B cell (primary cell): ENCODE measurements around the gene FBXO3. TPM values are rescaled to one million over a fixed set of nuclear protein-coding genes. Genes with fewer than 3 reads are reported as not detected.

Experiments used
- ATAC-seq: fragments of 200-7000 bp; cut with Tn5 transposase; one replicate; pipeline ENCODE4 v1.10.0; 2021; ENCODE audit warnings: low read depth, mild to moderate bottlenecking, moderate number of reproducible peaks, moderate library complexity
- CTCF ChIA-PET: fragments of 350-600 bp; sonication (Branson Sonifier 250); formaldehyde crosslinking; loops from one replicate; lab custom pipeline; 2021; ENCODE audit warnings: antibody characterized with exemption, inconsistent platforms; lab: Charles Lee
- POLR2A ChIA-PET: fragments of 350-600 bp; sonication (Branson Sonifier 250); formaldehyde crosslinking; loops from one replicate; lab custom pipeline; 2021; ENCODE audit warnings: antibody characterized with exemption; lab: Charles Lee
- DNase-seq: peaks from one replicate; pipeline ENCODE4 v3.0.0; 2013
- H2AFZ ChIP-seq: 2 replicates; pipeline ENCODE4 v1.6.1; 2012; ENCODE audit warnings: mild to moderate bottlenecking, low read depth, low read length; ENCODE audit not compliant: insufficient read depth, poor library complexity, severe bottlenecking
- H3K27ac ChIP-seq, 2 donors: 1 replicate in 1 of 2; 2 replicates in 1 of 2; pipeline ENCODE4 v1.5.1; 2012 to 2013; ENCODE audit warnings: low read length in 2 of 2, mild to moderate bottlenecking in 2 of 2, moderate library complexity in 1 of 2
- H3K27me3 ChIP-seq, 4 experiments: fragments of 200-600 bp in 1 of 4; sonication (generic) in 1 of 4; replicated peaks in 1 of 4; 1 replicate in 2 of 4; 2 replicates in 2 of 4; pipeline versions ENCODE4 v1.6.1 to v1.7.0; 2013 to 2016; ENCODE audit warnings: low read length in 3 of 4, mild to moderate bottlenecking in 2 of 4, mixed read lengths in 1 of 4, moderate library complexity in 1 of 4; ENCODE audit not compliant: insufficient read depth in 4 of 4, control insufficient read depth in 3 of 4; ENCODE audit errors: control extremely low read depth in 1 of 4
- H3K36me3 ChIP-seq, 2 experiments: replicated peaks in 1 of 2; 1 replicate in 1 of 2; 2 replicates in 1 of 2; pipeline versions ENCODE4 v1.6.1 to v1.7.1; 2013; ENCODE audit warnings: low read length in 1 of 2; ENCODE audit not compliant: insufficient read depth in 2 of 2, control insufficient read depth in 1 of 2; ENCODE audit errors: control extremely low read depth in 1 of 2, extremely low read depth in 1 of 2
- H3K4me1 ChIP-seq, 2 donors: fragments of 200-600 bp in 1 of 2; sonication (generic) in 1 of 2; 1 replicate in 1 of 2; 2 replicates in 1 of 2; pipeline versions ENCODE4 v1.5.1 to v1.6.1; 2013 to 2017; ENCODE audit warnings: low read length in 2 of 2; ENCODE audit not compliant: control insufficient read depth in 2 of 2, insufficient read depth in 2 of 2
- H3K4me2 ChIP-seq: replicated peaks from 2 replicates; pipeline ENCODE3; 2012; ENCODE audit warnings: mild to moderate bottlenecking, low read depth, low read length; ENCODE audit not compliant: poor library complexity, severe bottlenecking
- H3K4me3 ChIP-seq, 5 experiments: fragments of 200-600 bp in 1 of 5; sonication (generic) in 1 of 5; 1 replicate in 3 of 5; 2 replicates in 2 of 5; pipeline versions ENCODE4 v1.5.1 to v1.7.0; 2011 to 2016; ENCODE audit warnings: low read length in 4 of 5, mild to moderate bottlenecking in 4 of 5, low read depth in 2 of 5, control low read depth in 1 of 5, moderate library complexity in 1 of 5; ENCODE audit not compliant: insufficient read depth in 1 of 5; ENCODE audit errors: control extremely low read depth in 1 of 5, extremely low read depth in 1 of 5
- H3K79me2 ChIP-seq: fragments of 200-600 bp; sonication (generic); one replicate; pipeline ENCODE4 v1.6.0; 2016; ENCODE audit warnings: low read length; ENCODE audit not compliant: control insufficient read depth, insufficient read depth
- H3K9ac ChIP-seq: fragments of 200-600 bp; sonication (generic); 2 replicates; pipeline ENCODE4 v1.6.1; 2017; ENCODE audit warnings: mild to moderate bottlenecking, low read length, moderate library complexity
- H3K9me3 ChIP-seq, 3 donors: one replicate each; pipeline versions ENCODE4 v1.6.1 to v1.7.1; 2013; ENCODE audit warnings: low read length in 2 of 3; ENCODE audit not compliant: control insufficient read depth in 2 of 3, insufficient read depth in 1 of 3; ENCODE audit errors: control extremely low read depth in 1 of 3
- H4K20me1 ChIP-seq: 2 replicates; pipeline ENCODE4 v1.6.0; 2012; ENCODE audit warnings: mild to moderate bottlenecking, low read length; ENCODE audit not compliant: insufficient read depth, control insufficient read depth, poor library complexity, severe bottlenecking
- H3K27ac Mint-ChIP-seq: one replicate; pipeline ENCODE4 v1.8.0; 2021; ENCODE audit warnings: mixed read lengths
- H3K27me3 Mint-ChIP-seq: one replicate; pipeline ENCODE4 v1.8.0; 2021; ENCODE audit warnings: mixed read lengths
- H3K4me1 Mint-ChIP-seq: one replicate; pipeline ENCODE4 v1.8.0; 2021; ENCODE audit warnings: mixed read lengths
- H3K4me3 Mint-ChIP-seq: one replicate; pipeline ENCODE4 v1.8.0; 2021; ENCODE audit warnings: mixed read lengths
- H3K9me3 Mint-ChIP-seq: one replicate; pipeline ENCODE4 v1.8.0; 2022; ENCODE audit warnings: mixed read lengths; ENCODE audit not compliant: insufficient read depth
- CTCF ChIP-seq: fragments of 200-600 bp; IDR thresholded peaks from one replicate; pipeline ENCODE4 v1.8.0; 2022; ENCODE audit warnings: antibody characterized with exemption, mild to moderate bottlenecking
- EZH2 ChIP-seq: IDR thresholded peaks from 2 replicates; pipeline ENCODE4 v1.6.1; 2012; ENCODE audit warnings: borderline replicate concordance, low read depth, mild to moderate bottlenecking, moderate library complexity, low read length; ENCODE audit not compliant: insufficient read depth, poor library complexity, severe bottlenecking
- WGBS: methylation state at CpG from one replicate; pipeline ENCODE4 v1.1.5; 2013; ENCODE audit warnings: missing lambda C conversion rate; ENCODE audit not compliant: insufficient coverage; 5-methylcytosine and 5-hydroxymethylcytosine counted together
- intact Hi-C: fragments of 100-400 bp; cut with micrococcal nuclease; formaldehyde crosslinking; loops from one replicate; pipeline ENCODE4 v1.10.0; 2022
- polyA plus RNA-seq: library from polyadenylated mRNA; depleted of rRNA; stranded (reverse); fragments of >200 nt; gene quantifications from 2 replicates; pipeline ENCODE4 v1.2.3, GENCODE V29; 2012
- total RNA-seq, 2 donors: library from RNA; stranded (reverse); fragments of 120-200 nt in 1 of 2; gene quantifications; 1 replicate in 1 of 2; 2 replicates in 1 of 2; pipeline versions ENCODE4 v1.2.3 to v1.2.4, GENCODE V29; 2013 to 2022

FBXO3 gene
- total and polyA plus RNA-seq, 2 donors (not counting 1 experiment from before 2014, with no cell fraction given) = 16.8 to 34.3 TPM

GRCh38 chr11:33716243-33716642 is 58.1 kb downstream of the FBXO3 start:
- no peak overlapping the region for H3K4me2 ChIP-seq
- ChIA-PET POLR2A (no interaction called here), CTCF (interaction anchor here (0.8 to 5.4 kb wide), 11 partner anchors 9 to 354 kb away, joined by 3 to 71 read pairs (median 5); partner anchors contain the start of gene CD59)
- Mint-ChIP-seq H3K9me3 (no peaks in the 10 kb centered on the region), H3K4me3 (no peak overlapping the region), H3K27me3 (no peaks in the 10 kb centered on the region), H3K4me1 (no peaks in the 10 kb centered on the region), H3K27ac (no peak overlapping the region)
- WGBS = no CpG with 5 or more reads among the region's 2 CpGs
- no peak overlapping the region for H3K4me3 ChIP-seq
- TF ChIP-seq EZH2 (no peak), CTCF (no peak)
- no peak for DNase-seq
- H3K36me3 ChIP-seq = peaks cover 0 to 3% of the 10 kb centered on the region in 2 experiments
- H2AFZ ChIP-seq = no peak overlapping the region
- H4K20me1 ChIP-seq = no peaks in the 10 kb centered on the region
- H3K9me3 ChIP-seq = no peaks in the 10 kb centered on the region
- intact Hi-C loops = loop anchor here (1.0 kb wide), 1 partner anchor 26 kb away; no protein-coding TSS in a partner anchor
- H3K79me2 ChIP-seq = no peaks in the 10 kb centered on the region
- H3K27me3 ChIP-seq = no peaks in the 10 kb centered on the region
- H3K27ac ChIP-seq = no peak overlapping the region
- H3K9ac ChIP-seq = no peak overlapping the region
- no peak for ATAC-seq
- H3K4me1 ChIP-seq = no peaks in the 10 kb centered on the region

DNA sequence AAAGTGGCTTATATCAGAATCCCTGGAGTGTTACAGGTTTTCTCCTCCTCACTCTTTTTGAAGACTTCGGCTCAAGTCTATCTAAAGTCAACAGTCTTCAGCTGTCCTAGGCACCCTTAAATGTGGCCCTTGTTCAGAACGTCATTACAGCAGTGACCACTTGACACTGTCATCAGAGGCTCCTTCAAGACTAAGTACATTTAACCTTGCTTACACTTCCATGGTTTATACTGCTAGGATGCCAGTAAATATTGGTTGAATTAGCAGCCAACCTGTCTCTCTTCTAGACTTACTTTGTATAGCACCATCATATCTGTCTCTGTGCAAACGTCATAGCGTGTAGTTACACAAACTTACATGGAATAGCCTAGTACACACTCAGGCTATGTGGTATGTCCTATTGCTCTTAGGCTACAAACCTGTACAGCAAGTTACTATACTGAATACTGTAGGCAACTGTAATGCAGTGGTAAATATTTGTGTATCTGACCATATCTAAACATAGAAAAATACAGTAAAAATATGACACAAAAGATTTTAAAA is 60.4 kb downstream of the FBXO3 start:
- Histone ChIP-seq H3K79me2 (no peaks in the 10 kb centered on the region), H3K4me3 (no peak overlapping the region), H3K27ac (no peak overlapping the region), H4K20me1 (no peaks in the 10 kb centered on the region), H3K36me3 (peaks cover 0 to 9% of the 10 kb centered on the region in 2 experiments), H3K9ac (no peak overlapping the region), H2AFZ (no peak overlapping the region), H3K4me1 (no peaks in the 10 kb centered on the region), H3K4me2 (no peak overlapping the region), H3K27me3 (no peaks in the 10 kb centered on the region), H3K9me3 (no peaks in the 10 kb centered on the region)
- H3K4me1 Mint-ChIP-seq = no peaks in the 10 kb centered on the region
- H3K27ac Mint-ChIP-seq = no peak overlapping the region
- TF ChIP-seq CTCF = no peak
- CTCF ChIA-PET = interaction anchor here (1.1 to 2.1 kb wide), 2 partner anchors 28 to 115 kb away, joined by 3 to 12 read pairs; no protein-coding TSS in a partner anchor
- intact Hi-C loops = no loop called here
- DNase-seq (no peak), ATAC-seq (no peak)
- no peaks in the 10 kb centered on the region for H3K27me3 Mint-ChIP-seq
- POLR2A ChIA-PET = no interaction called here
- H3K4me3 Mint-ChIP-seq = no peak overlapping the region
- 100% methylated on average over 1 of the region's 4 CpGs for WGBS
- no peaks in the 10 kb centered on the region for H3K9me3 Mint-ChIP-seq
